IPS-NIHi11 (cell line): Measurements from ENCODE around the gene MROH7.
A peak's percentile ranks its signal among the peaks of the same experiment; 100 is the strongest.
"Not testable (repeated sequence)": the region's sequence is repeated elsewhere in the genome, so short reads cannot be mapped to it uniquely, and the experiment has no call there.

Experiments used
- DNase-seq: peaks from one replicate; pipeline ENCODE4 v3.0.0; 2012; ENCODE audit warnings: mixed read lengths, low spot score

The MROH7 gene

GRCh38 chr1:54610048-54610447 is 31.5 kb upstream of the MROH7 start:
- peak; percentile 72 for DNase-seq

- DNase-seq: no peak
Measured at GRCh38 chr1:54610601-54611580, 30.7 kb upstream of the MROH7 start.

GRCh38 chr1:54611621-54612020 is 30.0 kb upstream of the MROH7 start:
- DNase-seq: no peak

GRCh38 chr1:54614024-54614423 is 27.6 kb upstream of the MROH7 start:
- no peak for DNase-seq

GRCh38 chr1:54614563-54614962 is 27.0 kb upstream of the MROH7 start:
- no peak for DNase-seq

- DNase-seq: no peak
Measured at GRCh38 chr1:54615531-54616279, 25.9 kb upstream of the MROH7 start.

- no peak for DNase-seq
Measured at GRCh38 chr1:54619749-54620148, 21.8 kb upstream of the MROH7 start.

- DNase-seq: no peak
Measured at GRCh38 chr1:54623216-54624007, 18.2 kb upstream of the MROH7 start, which contains the start of gene FAM151A. Gene FAM151A, minus strand, starts transcription at chr1:54623525. Its CDS starts 130 bp downstream, at chr1:54623395.

- DNase-seq: no peak
Measured at GRCh38 chr1:54624466-54625464, 16.8 kb upstream of the MROH7 start.

- no peak for DNase-seq
Measured at GRCh38 chr1:54627196-54627595, 14.4 kb upstream of the MROH7 start.

GRCh38 chr1:54635804-54636203 is 5.8 kb upstream of the MROH7 start:
- not testable (repeated sequence) for DNase-seq

- DNase-seq: not testable (repeated sequence)
Measured at GRCh38 chr1:54636461-54637446, 4.8 kb upstream of the MROH7 start.

GRCh38 chr1:54640361-54640760 is 1.2 kb upstream of the MROH7 start:
- no peak for DNase-seq

- no peak for DNase-seq
Measured at GRCh38 chr1:54643736-54644135, 2.1 kb downstream of the MROH7 start.

GRCh38 chr1:54645806-54646676 is 4.5 kb downstream of the MROH7 start:
- DNase-seq: no peak

- DNase-seq: no peak
Measured at GRCh38 chr1:54649130-54649898, 7.7 kb downstream of the MROH7 start.

- no peak for DNase-seq
Measured at GRCh38 chr1:54649921-54650320, 8.3 kb downstream of the MROH7 start.

GRCh38 chr1:54650417-54650816 is 8.8 kb downstream of the MROH7 start:
- no peak for DNase-seq
